Endothelial cell of umbilical vein (primary cell): ENCODE data around the gene SMAD5. TPM values are rescaled to one million over a fixed set of nuclear protein-coding genes. Genes with fewer than 3 reads are reported as not detected.

ENCODE experiments used
- BruUV-seq: library from RNA; stranded (reverse); fragments of 400-500 nt; replicated peaks from 2 replicates; lab custom pipeline; 2021; lab: Mats Ljungman, UMichigan
- CTCF ChIA-PET: fragments of 300-600, 350-600 bp; sonication (Branson Sonifier 250); formaldehyde crosslinking; loops from one replicate; lab custom pipeline; 2021; ENCODE audit warnings: antibody characterized with exemption, inconsistent platforms; lab: Charles Lee
- POLR2A ChIA-PET: fragments of 300-600, 350-600 bp; sonication (Branson Sonifier 250); formaldehyde crosslinking; loops from one replicate; lab custom pipeline; 2021; ENCODE audit warnings: antibody characterized with exemption, inconsistent platforms; lab: Charles Lee
- DNase-seq: peaks from one replicate; pipeline ENCODE4 v3.0.0-alpha.2; 2011; ENCODE audit warnings: low read depth, low spot score
- FAIRE-seq: peaks from 2 replicates; lab custom pipeline; 2011; peaks lifted over from hg19 to GRCh38; lab: Jason Lieb, UNC
- H2AFZ ChIP-seq: 2 replicates; pipeline ENCODE4 v1.6.0; 2012; ENCODE audit warnings: low read depth, low read length, control low read depth, inconsistent platforms
- H3K27ac ChIP-seq: 2 replicates; pipeline ENCODE4 v1.5.1; 2011; ENCODE audit warnings: low read depth, mild to moderate bottlenecking, control low read depth, low read length, moderate library complexity; ENCODE audit not compliant: insufficient read depth
- H3K27me3 ChIP-seq, 2 experiments: 2 replicates each; pipeline versions ENCODE4 v1.6.0 to v1.6.1; 2011; ENCODE audit warnings: low read length in 2 of 2, mixed read lengths in 1 of 2; ENCODE audit not compliant: control insufficient read depth in 2 of 2, insufficient read depth in 2 of 2
- H3K36me3 ChIP-seq, 2 experiments: 2 replicates in 1 of 2; 3 replicates in 1 of 2; pipeline ENCODE4 v1.5.1; 2011; ENCODE audit warnings: low read length in 2 of 2, mild to moderate bottlenecking in 1 of 2, moderate library complexity in 1 of 2; ENCODE audit not compliant: control insufficient read depth in 2 of 2, insufficient read depth in 2 of 2; ENCODE audit errors: extremely low read depth in 1 of 2
- H3K4me1 ChIP-seq: 3 replicates; pipeline ENCODE4 v1.5.1; 2011; ENCODE audit warnings: mild to moderate bottlenecking, low read length; ENCODE audit not compliant: control insufficient read depth, insufficient read depth; ENCODE audit errors: extremely low read depth
- H3K4me2 ChIP-seq: 2 replicates; pipeline ENCODE4 v1.6.1; 2011; ENCODE audit warnings: low read length, control low read depth, mixed read lengths; ENCODE audit not compliant: insufficient read depth
- H3K4me3 ChIP-seq, 3 experiments: fragments of 200-600 bp in 1 of 3; sonication (generic), shearing (Covaris generic) in 1 of 3; replicated peaks in 1 of 3; 2 replicates each; pipeline ENCODE4 v1.5.1; 2011 to 2016; ENCODE audit warnings: control low read depth in 3 of 3, low read length in 3 of 3, mild to moderate bottlenecking in 2 of 3, inconsistent platforms in 1 of 3, low read depth in 1 of 3, moderate library complexity in 1 of 3; ENCODE audit not compliant: insufficient read depth in 1 of 3
- H3K79me2 ChIP-seq: 2 replicates; pipeline ENCODE4 v1.6.0; 2012; ENCODE audit warnings: low read length, inconsistent platforms; ENCODE audit not compliant: control insufficient read depth, insufficient read depth
- H3K9ac ChIP-seq: replicated peaks from 2 replicates; pipeline ENCODE3; 2011; ENCODE audit warnings: low read length, control low read depth; ENCODE audit not compliant: insufficient read depth; ENCODE audit errors: extremely low read depth
- H3K9me1 ChIP-seq: replicated peaks from 3 replicates; pipeline ENCODE4 v1.6.0; 2011; ENCODE audit warnings: mild to moderate bottlenecking, low read length; ENCODE audit not compliant: control insufficient read depth, insufficient read depth; ENCODE audit errors: extremely low read depth
- H3K9me3 ChIP-seq: replicated peaks from 2 replicates; pipeline ENCODE4 v1.5.1; 2012; ENCODE audit warnings: low read length, inconsistent platforms; ENCODE audit not compliant: control insufficient read depth, insufficient read depth
- H4K20me1 ChIP-seq: replicated peaks from 2 replicates; pipeline ENCODE3; 2011; ENCODE audit warnings: mild to moderate bottlenecking, low read length; ENCODE audit not compliant: control insufficient read depth, insufficient read depth; ENCODE audit errors: extremely low read depth
- EZH2 ChIP-seq: IDR thresholded peaks from 2 replicates; pipeline ENCODE4 v1.6.1; 2012; ENCODE audit warnings: borderline replicate concordance, low read depth, mild to moderate bottlenecking, moderate library complexity, low read length, inconsistent platforms; ENCODE audit not compliant: severe bottlenecking
- FOS ChIP-seq: IDR thresholded peaks from 2 replicates; pipeline ENCODE4 v1.6.1; 2011; ENCODE audit warnings: mild to moderate bottlenecking, low read length, moderate library complexity, borderline replicate concordance; ENCODE audit not compliant: insufficient read depth
- GATA2 ChIP-seq: IDR thresholded peaks from 2 replicates; pipeline ENCODE4 v1.7.0; 2011; ENCODE audit warnings: low read depth, mild to moderate bottlenecking, moderate library complexity, mixed read lengths, low read length; ENCODE audit not compliant: insufficient read length, insufficient read depth
- JUN ChIP-seq: IDR thresholded peaks from 2 replicates; pipeline ENCODE4 v1.6.1; 2011; ENCODE audit warnings: borderline replicate concordance, low read depth; ENCODE audit not compliant: insufficient read length, insufficient read depth
- MAX ChIP-seq: IDR thresholded peaks from 2 replicates; pipeline ENCODE4 v1.6.1; 2011; ENCODE audit not compliant: insufficient read depth, insufficient read length
- MYC ChIP-seq: IDR thresholded peaks from one replicate; pipeline ENCODE4 v1.6.1; 2011; ENCODE audit warnings: mild to moderate bottlenecking, low read depth, low read length
- POLR2A ChIP-seq: IDR thresholded peaks from 2 replicates; pipeline ENCODE4 v1.6.1; 2012; ENCODE audit warnings: low read depth, mild to moderate bottlenecking, control low read depth, low read length
- POLR2AphosphoS5 ChIP-seq: IDR thresholded peaks from 2 replicates; pipeline ENCODE4 v1.6.1; 2012; ENCODE audit warnings: low read depth, mild to moderate bottlenecking, control low read depth, low read length, moderate library complexity; ENCODE audit not compliant: insufficient read depth
- dilution Hi-C: fragments of 300-500 bp; cut with MboI; formaldehyde crosslinking; loops from one replicate; pipeline ENCODE4 v1.15.0; 2019; ENCODE audit warnings: low sequenced_read_pairs; ENCODE audit not compliant: extremely low pct_ligation_motif_present
- intact Hi-C: fragments of 100-400 bp; cut with micrococcal nuclease; formaldehyde crosslinking; loops from one replicate; pipeline ENCODE4 v1.10.0; 2022
- polyA plus RNA-seq, 4 experiments: library from polyadenylated mRNA; depleted of rRNA in 3 of 4; stranded (reverse) in 3 of 4; unstranded in 1 of 4; fragments of >200 nt; gene quantifications; 2 replicates each; pipeline versions ENCODE4 v1.2.1 to v1.2.3, GENCODE V29; 2011 to 2012; ENCODE audit warnings: missing spikeins in 1 of 4
- total RNA-seq: library from RNA; stranded (reverse); gene quantifications from 2 replicates; pipeline ENCODE4 v1.2.3, GENCODE V29; 2021
- TF ChIP-seq, protein P1 (sequence below), 2 donors: IDR thresholded peaks; 1 replicate in 1 of 2; 2 replicates in 1 of 2; pipeline ENCODE4 v1.5.1; 2011; ENCODE audit warnings: low read length in 2 of 2, mild to moderate bottlenecking in 2 of 2, moderate library complexity in 2 of 2, control low read depth in 1 of 2, inconsistent platforms in 1 of 2, low read depth in 1 of 2; ENCODE audit not compliant: insufficient read depth in 1 of 2; ENCODE audit errors: extremely low read depth in 1 of 2

The SMAD5 gene
- total and polyA plus RNA-seq, 2 donors (not counting 3 experiments of a cell fraction or from before 2014, with no cell fraction given) = 26.0 to 66.0 TPM

DNA sequence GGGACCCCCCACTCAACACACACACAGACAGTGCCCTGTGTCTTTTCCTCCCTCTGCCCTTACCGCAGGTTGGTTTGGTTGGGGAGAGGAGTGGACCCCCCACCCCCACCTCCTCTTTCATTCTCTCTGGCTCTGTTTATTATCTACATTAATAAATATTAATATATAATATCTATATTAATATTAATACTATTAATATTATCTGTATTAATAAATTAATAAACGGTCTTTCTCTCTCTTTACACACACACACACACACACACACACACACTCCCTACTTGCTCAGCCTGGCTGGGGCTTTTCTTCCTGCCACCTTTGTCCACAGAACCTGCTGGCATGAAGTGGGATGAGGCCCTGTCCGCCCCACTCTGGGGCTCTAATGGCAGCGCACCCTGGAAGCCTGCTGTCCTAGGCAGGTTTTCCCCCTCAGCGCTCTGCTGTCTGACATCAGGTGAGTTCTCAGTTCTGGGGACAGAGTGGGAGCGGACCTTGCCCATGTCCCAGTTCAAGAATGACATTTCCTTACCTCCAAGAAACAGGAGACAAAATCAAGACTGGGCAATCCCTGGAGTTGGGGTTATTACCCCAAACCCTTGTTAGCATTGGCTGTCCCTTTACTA, 70.8 kb downstream of the SMAD5 start:
- Histone ChIP-seq H3K9me1 (no peaks in the 10 kb centered on the region), H3K4me2 (no peak overlapping the region), H3K9me3 (no peaks in the 10 kb centered on the region), H4K20me1 (no peaks in the 10 kb centered on the region), H3K9ac (no peak overlapping the region), H3K79me2 (no peaks in the 10 kb centered on the region), H3K27ac (no peak overlapping the region), H2AFZ (no peak overlapping the region), H3K4me3 (no peak overlapping the region), H3K27me3 (peaks cover 15 to 25% of the 10 kb centered on the region in 2 experiments), H3K4me1 (no peaks in the 10 kb centered on the region), H3K36me3 (no peaks in the 10 kb centered on the region)
- dilution Hi-C loops = no loop called here
- BruUV-seq = no TSS peak
- FAIRE-seq = no peak
- intact Hi-C loops = no loop called here
- ChIA-PET POLR2A (no interaction called here), CTCF (interaction anchor here (3.2 kb wide), 1 partner anchor 9 kb away, joined by 12 read pairs; no protein-coding TSS in a partner anchor)
- TF ChIP-seq, protein P1, sequence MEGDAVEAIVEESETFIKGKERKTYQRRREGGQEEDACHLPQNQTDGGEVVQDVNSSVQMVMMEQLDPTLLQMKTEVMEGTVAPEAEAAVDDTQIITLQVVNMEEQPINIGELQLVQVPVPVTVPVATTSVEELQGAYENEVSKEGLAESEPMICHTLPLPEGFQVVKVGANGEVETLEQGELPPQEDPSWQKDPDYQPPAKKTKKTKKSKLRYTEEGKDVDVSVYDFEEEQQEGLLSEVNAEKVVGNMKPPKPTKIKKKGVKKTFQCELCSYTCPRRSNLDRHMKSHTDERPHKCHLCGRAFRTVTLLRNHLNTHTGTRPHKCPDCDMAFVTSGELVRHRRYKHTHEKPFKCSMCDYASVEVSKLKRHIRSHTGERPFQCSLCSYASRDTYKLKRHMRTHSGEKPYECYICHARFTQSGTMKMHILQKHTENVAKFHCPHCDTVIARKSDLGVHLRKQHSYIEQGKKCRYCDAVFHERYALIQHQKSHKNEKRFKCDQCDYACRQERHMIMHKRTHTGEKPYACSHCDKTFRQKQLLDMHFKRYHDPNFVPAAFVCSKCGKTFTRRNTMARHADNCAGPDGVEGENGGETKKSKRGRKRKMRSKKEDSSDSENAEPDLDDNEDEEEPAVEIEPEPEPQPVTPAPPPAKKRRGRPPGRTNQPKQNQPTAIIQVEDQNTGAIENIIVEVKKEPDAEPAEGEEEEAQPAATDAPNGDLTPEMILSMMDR (IDR thresholded peaks at IDR 0.05; ENCODE audit: extremely low read depth in 1 of 2, insufficient read depth in 1 of 2, low read depth in 1 of 2, low read length in 2 of 2) = no peak
- TF ChIP-seq FOS = no peak
- no peak for TF ChIP-seq GATA2
- no peak for TF ChIP-seq EZH2
- no peak for TF ChIP-seq JUN
- no peak for TF ChIP-seq MYC
- no peak for TF ChIP-seq POLR2A
- TF ChIP-seq POLR2AphosphoS5 = no peak
- no peak for TF ChIP-seq MAX
- no peak for DNase-seq
